H1 (cell line): ENCODE data around the gene GJA5. TPM values are rescaled to one million over a fixed set of nuclear protein-coding genes. Genes with fewer than 3 reads are reported as not detected.

ENCODE experiments used
- CHD7 ChIP-seq: fragments of 300-600 bp; sonication (generic); IDR thresholded peaks from 2 replicates; pipeline ENCODE4 v1.7.1; 2012; ENCODE audit warnings: low read length, moderate library complexity, mild to moderate bottlenecking, inconsistent platforms; ENCODE audit not compliant: insufficient replicate concordance
- GABPA ChIP-seq: IDR thresholded peaks from 2 replicates; pipeline ENCODE4 v1.6.1; 2011; ENCODE audit warnings: mild to moderate bottlenecking, low read length, moderate library complexity, borderline replicate concordance; ENCODE audit not compliant: insufficient read depth
- polyA plus RNA-seq, 7 experiments: library from polyadenylated mRNA; depleted of rRNA in 3 of 7; stranded (reverse) in 5 of 7; unstranded in 2 of 7; fragments of >200 nt in 5 of 7; fragments of 200-250 nt in 2 of 7; gene quantifications; 1 replicate in 5 of 7; 2 replicates in 1 of 7; 4 replicates in 1 of 7; pipeline versions ENCODE4 v1.2.1 to v1.2.3, GENCODE V29; 2011 to 2013; ENCODE audit warnings: missing spikeins in 2 of 7, mixed read lengths in 2 of 7
- total RNA-seq: library from RNA; stranded (reverse); fragmentation: NEBNext Ultra II Directional; extraction: Animal tissue kit (Norgen Biotek cat#: 25700); gene quantifications from 2 replicates; pipeline ENCODE4 v1.2.1, GENCODE V29; 2021

Gene GJA5
- total and polyA plus RNA-seq, 2 of the 8 experiments (the other 6 are each of a cell fraction or from before 2014, with no cell fraction given): 1.2 to 2.7 TPM

GRCh38 chr1:147772570-147772969 is 12.2 kb upstream of the GJA5 start (continued):
- TF ChIP-seq CHD7 (no peak), GABPA (no peak)
